HCT116 (cell line): ENCODE data around the gene SPPL2B.

Experiments
- CEBPB ChIP-seq: IDR thresholded peaks from 2 replicates; pipeline ENCODE4 v1.6.1; 2012; ENCODE audit warnings: low read depth
- POLR2A ChIP-seq: IDR thresholded peaks from 2 replicates; pipeline ENCODE4 v1.7.0; 2011; ENCODE audit warnings: borderline replicate concordance; ENCODE audit not compliant: insufficient read depth, insufficient read length; ENCODE audit errors: extremely low read depth
- SRF ChIP-seq: IDR thresholded peaks from 2 replicates; pipeline ENCODE4 v1.6.1; 2012; ENCODE audit warnings: low read depth
- ZBTB33 ChIP-seq: IDR thresholded peaks from 2 replicates; pipeline ENCODE4 v1.6.1; 2011; ENCODE audit warnings: mild to moderate bottlenecking, low read length, moderate library complexity; ENCODE audit not compliant: insufficient replicate concordance; ENCODE audit errors: extremely low read depth

GRCh38 chr19:2391118-2391725 is 62.7 kb downstream of the SPPL2B start:
- TF ChIP-seq CEBPB = no peak
- TF ChIP-seq POLR2A = no peak
- TF ChIP-seq SRF = no peak
- no peak for TF ChIP-seq ZBTB33
